Measurements from ENCODE around the gene GAPT.

GAPT gene

DNA sequence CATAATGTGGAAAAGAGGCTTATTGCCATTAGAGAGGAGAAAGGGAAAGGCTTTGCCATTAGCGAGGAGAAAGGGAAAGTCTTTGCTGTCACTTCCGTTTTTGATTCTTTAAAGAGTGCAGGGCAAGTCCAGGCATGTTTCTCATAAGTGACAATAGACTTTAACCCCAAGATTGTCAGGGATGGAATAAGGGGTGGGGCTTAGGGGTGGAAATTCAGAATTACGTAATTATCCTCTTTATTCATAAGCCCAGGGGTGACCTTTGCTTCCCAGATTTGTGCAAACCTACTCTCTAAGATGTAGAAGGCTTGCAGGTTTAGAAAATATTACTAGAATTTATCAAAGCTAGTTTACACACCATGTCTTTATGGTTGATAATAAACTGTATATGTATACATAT lies 29.1 kb upstream of the GAPT start:
- DNase-seq = no peak

DNA sequence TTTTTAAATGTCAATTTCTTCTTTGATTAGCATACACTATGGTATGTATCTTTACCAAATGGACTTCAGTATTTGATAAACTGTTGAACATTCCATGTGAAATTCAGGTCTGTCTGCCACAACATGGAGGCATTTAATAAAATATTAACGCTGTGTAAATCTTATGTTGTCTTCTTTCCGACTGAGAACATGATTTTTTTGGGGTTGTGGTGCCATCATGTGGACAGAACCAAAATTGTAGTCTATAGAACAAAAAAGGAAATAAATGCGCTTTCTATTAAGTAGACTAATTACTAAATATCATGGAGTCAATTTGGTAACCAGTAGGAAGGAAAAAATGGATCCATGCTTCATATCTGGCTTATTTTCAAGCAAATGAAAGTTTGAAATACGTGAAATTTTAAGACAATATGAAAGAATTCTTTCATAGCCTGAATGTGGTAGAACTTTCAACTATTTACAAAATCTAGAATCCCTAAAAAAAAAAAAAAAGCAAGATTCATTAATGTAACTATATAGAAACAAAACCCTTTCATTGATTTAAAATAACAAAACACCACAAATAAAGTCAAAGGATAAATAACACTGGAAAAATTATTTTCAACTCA lies 28.5 kb upstream of the GAPT start:
- DNase-seq = peak; percentile 16 to 27

DNA sequence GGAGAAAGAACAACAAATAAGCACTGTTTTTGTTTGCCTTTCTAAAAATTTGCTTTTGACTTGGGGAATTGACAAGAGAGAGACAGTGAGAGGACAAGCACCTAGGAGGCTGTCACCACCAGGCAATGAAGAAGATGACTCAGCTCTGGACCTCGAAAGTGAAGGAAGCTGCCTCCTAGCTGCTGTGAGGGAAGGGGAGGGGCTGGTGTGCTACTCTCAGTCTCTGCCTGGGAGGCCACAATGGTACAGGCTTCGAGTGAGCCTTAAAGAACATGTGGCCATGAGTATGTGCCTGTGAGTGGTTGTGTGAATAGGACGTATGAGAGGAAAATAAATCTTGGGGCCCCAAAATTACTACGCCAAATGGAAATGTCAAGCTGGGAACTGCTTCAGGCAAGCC lies 24.3 kb upstream of the GAPT start:
- no peak for DNase-seq

DNA sequence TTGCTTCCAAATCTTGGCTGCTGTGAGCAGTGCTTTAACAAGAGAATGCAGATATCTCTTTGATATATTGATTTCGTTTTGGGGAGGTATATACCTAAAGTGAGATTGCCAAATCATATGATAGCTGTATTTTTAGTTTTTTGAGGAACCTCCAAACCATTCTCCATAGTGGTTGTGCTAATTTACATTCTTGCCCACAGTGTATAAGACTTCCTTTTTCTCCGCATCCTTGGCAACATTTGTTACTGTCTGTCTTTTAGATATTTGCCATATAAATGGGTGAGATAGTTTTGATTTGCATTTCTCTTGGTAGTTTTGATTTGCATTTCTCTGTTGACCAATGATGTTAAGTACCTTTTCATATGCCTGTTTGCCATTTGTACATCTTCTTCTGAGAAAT lies 21.3 kb upstream of the GAPT start:
- no peak for DNase-seq

DNA sequence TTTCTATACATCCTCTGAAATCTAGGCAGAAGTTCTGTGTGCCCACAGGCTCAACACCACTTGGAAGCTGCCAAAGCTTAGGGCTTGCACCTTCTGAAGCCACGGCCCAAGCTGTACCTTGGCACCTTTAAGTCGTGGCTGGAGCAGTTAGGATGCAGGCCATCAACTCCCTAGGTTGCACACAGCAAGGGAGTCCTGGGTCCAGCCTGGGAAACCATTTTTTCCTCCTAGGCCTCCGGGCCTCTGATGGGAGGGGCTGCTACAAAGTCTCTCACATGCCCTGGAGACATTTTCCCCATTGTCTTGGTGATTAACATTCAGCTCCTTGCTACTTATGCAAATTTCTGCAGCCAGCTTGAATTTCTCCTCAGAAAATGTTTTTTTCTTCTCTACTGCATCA lies 15.8 kb upstream of the GAPT start:
- no peak for DNase-seq

DNA sequence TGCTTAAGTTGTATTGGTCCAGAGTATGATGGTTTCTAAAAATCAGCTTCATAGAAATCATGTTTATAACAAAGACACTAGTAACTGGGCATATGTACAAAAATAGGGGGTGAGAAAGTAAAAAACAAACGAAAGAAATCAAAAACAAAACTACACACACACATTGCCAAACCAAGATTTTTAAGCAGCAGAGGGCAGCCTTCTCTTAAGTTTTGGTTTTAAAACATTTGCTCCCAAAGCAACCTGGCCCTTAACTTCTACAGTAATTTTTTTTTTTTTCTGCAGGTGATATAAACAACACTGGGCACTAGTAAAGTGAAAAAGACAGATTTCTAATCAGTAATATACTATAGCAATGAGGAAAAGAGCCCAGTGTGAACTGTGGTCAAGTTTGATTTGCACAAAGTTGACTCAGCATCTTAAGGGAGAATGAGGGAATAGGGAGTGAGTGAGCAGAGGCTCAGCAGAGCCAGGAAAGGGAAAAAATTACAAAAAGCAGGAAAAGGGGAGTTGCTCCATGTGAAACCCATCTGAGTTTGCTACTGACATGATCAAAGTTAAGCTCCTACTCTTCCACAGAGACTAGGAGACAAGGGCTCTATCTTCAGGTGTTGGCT lies 13.4 kb upstream of the GAPT start:
- no peak for DNase-seq

DNA sequence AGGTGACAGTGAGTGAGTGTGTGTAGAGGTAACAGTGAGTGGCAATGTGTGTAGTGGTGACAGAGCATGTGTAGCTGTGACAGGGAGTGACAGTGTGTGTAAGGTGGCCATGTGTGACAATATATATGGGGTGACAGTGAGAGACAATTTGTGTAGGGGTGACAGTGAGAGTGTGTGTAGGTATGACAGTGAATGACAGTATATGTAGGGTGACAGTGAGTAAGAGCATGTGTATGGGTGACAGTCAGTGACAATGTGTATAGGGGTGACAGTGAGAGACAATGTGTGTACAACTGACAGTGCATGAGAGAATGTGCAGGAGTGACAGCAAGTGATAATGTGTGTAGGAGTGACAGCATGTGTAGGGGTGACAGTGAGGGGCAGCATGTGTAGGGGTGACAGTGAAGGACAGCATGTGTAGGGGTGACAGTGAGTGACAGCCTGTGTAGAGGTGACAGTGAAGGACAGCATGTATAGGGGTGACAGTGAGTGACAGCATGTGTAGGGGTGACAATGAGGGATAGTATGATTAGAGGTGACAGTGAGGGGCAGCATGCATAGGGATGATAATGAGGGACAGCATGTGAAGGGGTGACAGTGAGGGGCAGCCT lies 10.1 kb upstream of the GAPT start:
- DNase-seq = no peak

DNA sequence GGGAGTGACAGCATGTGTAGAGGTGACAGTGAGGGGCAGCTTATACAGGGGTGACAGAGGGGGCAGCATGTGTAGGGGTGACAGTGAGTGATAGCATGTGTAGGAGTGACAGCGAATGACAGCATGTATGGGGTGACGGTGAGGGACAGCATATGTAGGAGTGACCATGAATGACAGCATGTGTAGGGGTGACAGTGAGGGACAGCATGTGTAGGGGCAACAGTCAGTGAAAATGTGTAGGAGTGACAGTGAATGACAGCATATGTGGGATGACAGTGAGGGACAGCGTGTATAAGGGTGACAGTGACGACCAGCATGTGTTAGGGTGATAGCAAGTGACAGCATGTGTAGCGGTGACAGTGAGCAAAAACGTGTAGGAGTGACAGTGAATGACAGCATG lies 9.4 kb upstream of the GAPT start:
- no peak for DNase-seq

DNA sequence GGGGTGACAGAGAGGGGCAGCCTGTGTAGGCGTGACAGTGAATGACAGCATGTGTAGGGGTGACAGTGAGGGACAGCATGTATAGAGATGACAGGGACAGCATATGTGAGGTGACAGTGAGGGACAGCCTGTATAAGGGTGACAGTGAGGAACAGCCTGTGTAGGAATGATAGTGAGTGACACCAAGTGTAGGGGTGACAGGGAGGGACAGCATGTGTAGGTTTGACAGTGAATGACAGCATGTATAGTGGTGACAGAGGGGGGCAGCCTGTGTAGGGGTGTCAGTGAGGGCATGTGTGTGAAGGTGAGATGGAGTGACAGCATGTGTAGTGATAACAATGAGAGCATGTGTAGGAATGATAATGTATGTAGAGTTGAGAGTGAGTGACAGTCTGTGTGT lies 8.7 kb upstream of the GAPT start:
- DNase-seq = no peak

DNA sequence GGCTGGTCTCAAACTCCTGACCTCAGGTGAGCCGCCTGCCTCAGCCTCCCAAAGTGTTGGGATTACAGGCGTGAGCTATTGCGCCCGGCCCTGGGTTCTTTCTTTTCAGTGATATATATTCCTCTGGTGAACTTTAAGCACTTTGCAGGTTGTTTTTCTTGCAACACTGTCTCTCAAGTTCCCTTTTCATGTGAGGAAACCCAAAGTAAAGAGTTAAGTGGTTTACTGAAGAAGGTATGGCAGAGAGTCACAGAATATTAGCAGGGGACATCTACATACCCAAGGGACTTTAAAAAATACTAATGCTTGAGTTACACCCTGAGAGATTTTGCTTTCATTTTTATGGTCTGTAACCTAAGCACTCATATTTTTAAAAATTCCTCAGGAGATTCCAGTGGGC lies 6.7 kb upstream of the GAPT start:
- DNase-seq = no peak

DNA sequence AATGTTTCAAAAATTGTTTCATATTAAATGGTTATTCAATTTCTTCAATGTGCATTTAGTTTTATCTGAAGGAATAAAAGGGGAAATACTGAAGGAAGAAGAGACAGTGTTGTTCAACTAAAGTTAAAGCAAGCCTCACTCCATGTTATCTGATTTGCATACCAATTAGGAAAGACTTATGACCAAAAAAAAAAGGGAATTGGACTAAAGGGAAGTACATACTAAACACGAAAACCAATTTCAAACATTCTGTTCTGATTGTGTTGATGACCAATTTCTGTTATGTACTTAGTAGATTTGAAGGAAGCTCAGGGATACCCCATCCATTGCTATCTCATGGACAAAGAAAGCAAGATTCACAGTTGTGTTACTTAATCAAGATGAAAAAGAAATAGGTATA lies 4.9 kb upstream of the GAPT start:
- DNase-seq = no peak

DNA sequence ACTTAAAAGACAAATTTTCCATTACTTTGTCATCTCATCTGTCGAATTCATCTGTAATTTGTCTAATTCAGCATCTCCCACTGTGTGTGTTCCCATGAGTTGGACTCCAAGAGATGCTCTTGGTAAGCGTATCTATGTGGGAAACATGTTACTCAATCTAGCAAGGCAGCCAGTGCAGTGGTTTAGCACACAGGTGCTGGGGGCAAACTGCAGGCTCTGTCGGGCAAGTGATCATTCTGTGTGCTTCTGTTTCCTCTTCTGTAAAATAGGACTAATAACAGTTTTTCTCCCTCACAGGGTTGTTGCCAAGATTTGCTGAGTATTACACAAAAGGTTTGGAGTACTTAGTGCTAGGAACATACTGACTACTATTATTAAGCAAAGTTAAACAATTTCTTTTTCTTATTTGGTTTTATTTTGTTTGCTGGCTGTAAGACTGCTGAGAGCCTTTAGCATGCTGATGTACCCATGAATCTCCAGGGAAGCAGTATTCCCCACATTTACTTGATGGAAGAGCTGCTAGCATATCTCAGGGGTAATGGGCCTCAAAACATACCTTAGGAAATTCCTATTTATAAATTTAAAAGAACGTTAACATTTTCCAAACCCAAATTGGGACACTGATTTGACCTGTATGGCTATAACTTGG lies 709 bp upstream of the GAPT start:
- no peak for DNase-seq

DNA sequence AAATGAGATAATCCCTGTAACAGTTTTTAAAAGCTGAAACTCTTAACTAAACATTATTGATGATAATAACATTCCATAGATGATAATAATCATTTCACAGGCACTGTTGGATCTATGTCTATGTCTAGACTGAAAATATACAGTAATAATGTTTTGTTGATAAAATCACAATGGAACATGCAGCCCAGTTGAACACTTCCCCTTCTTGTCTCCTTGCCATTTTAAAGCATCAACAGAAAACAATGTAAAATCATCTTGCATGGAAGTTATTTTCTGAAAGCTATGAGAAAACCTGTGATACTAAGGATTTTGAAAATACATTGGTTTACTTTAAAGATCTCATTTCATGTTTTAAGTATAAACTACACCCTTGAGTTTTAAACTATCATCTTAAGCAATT lies 1.9 kb downstream of the GAPT start:
- DNase-seq = no peak

DNA sequence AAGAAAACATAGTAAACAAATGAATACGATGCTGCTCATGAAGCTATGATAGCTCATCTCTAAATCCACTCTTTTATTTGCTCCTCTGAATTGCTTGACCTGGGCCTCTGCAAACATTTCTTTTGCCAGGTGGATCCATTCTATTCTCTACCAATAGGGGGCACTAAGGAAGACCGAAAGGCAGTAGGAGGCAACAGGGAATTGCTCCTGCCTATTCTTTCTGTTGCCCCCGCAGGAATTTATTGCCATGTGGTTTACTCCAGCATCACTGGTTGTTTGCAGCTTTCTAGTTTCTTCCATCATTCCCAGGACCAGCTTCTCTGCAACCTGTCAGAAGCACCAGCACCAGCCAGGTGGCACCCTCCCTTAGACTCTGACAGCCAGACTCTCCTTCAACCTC lies 5.3 kb downstream of the GAPT start:
- DNase-seq = no peak

DNA sequence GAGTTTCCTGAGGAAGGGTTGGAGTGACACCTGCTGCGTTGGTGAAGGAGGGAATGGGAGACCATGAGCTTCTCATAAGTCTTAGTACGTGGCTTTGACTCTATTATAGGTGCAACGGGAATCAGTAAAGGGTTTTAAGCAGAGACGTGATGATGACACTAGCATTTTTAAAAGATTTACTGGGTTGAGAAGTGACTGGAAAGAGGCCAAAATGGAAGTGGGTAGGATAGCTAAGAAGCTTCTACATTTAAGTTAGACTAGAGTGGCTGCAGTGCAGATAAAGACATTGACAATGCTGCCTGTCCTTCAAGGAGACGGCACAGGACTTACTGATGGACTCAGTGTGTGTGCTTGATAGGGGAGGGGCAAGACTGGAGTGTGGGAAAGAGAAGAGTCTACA lies 6.2 kb downstream of the GAPT start:
- DNase-seq = no peak

DNA sequence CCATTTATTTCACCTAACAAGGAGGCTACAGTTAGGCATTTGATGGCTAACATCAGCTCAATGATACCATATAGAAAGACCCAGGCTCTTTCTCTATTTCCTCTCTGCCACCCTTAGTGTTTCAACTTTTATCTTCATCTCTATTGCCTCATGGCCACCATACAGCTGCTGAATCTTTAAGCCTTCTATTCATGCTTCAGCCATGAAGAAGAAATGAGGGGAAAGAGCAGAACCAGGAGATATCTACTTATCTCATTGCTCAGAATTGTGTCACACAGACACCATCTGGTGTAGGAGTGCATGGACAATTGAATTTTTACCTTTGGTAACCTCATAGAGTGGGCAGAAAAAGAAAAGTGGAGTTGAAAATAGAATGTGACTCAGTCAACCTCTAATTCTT lies 6.7 kb downstream of the GAPT start:
- DNase-seq = no peak

DNA sequence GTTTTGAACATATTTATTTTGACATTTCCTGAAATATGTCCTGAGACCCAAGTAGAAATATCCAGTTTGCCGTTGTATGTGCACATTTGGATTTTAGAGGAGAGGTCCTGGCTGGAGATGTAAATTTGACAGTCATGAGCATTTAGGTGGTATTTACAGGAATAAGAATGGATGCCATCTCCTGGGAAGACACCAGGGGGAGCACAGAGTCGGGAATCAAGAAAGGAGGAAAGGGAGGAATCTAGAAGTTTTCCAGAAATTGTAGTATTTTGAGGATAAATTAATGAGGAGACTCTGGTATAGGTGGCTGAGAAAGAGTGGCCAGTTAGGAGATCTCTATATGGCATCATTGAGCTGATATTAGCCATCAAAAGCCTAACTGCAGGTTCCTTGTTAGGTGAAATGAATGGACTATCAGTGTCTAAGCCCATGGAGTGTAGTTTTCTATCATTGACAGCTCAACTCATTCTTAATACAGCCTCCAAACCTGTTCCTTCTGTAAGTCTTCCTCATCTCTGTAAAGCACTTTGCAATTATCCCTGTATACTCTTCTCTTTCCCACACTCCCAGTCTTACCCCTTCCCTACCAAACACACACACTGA lies 7.2 kb downstream of the GAPT start:
- no peak for DNase-seq

DNA sequence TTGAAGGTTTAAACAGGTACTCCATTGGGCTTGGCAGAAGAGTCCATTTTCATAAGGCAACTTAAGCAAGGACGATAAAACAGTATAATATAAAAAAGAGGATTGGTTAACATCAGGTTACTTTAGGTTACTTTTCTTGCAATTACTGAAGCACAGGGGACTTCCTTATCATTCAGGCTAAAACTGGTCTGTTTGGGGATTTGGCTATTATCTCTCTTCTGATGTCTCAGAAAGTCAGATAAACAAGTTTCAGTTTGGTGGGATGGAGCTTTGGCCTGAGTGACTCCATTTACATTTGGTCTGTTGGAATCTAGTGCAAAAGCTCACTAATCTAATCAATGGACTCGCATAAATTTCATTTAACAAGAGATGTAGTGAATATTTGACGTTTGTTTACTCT lies 8.0 kb downstream of the GAPT start:
- no peak for DNase-seq

DNA sequence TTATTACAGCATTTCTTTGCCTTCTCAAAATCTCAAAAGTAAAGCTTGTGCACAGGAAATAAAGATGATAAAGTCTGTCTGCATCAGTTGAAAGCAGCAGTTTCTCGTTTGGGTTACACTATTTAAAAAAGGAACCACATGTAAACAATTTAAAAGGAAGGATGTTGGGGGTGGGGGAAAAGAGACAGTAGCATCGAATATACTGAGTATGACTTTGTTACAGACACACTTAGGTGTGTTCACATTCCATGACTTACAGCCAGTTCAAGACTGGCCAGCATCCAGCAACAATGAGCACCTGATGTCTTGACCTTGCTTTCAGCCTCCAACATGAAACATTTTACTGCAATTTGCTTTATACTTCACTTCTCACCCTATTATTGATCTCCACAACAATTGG lies 8.7 kb downstream of the GAPT start:
- DNase-seq = no peak

DNA sequence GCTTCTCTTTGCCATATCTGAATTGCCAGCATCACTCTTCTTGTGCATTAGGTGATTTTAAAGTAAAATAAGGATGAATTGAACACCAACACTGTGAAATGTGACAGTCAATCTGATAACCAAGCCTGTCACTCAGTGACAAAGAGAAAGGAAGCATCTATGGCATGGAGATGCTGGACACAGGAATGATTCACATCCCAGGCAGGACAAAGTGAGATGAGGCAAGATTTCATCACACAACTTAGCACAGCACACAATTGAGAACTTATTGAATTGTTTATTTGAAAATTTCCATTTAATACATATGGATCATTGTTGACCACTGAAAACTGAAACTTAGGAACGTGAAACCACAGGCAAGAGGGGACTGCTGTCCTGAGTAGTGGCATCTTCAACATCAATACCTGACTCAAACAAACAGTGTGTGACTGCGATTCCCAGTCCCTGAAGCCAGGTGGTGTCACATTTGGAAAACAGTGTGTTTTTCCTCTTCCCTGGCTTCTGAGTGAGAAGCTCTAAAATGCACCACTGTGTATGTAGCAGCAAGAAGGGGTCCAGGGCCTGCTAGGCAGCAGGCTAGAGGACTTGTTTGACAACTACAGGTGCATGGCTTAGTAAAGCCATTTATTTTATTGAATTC lies 10.7 kb downstream of the GAPT start:
- DNase-seq = no peak

DNA sequence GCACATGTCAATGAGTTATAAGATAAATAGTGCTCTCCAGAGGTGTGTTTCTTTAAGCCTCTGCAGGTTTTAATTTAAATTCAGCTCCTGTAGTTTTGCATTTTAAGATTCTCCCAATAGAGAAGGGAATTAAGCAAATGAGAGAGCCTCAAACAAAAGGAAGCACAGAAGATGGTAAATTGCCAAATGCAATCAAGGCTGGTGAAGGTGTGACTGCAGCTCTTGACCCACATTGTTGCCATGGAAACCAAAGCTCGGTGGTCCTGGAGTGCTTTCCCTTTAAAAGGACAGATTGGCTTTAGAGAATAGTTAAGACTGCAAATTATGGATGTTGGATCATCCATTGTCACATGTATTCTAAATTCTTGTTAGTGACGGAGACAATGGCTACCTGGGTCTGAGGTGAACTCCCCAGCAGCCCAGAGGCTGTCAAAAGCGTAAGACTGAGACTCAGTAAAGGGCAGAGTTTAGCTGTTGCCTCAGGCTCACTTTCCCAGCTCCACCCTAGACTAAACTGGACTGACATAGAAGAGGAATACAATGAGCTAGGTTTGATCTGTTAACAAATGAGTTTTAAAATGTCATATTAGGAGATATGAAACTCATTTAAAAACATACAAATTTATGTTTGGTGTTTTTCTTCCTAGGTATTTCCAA lies 12.3 kb downstream of the GAPT start:
- no peak for DNase-seq

DNA sequence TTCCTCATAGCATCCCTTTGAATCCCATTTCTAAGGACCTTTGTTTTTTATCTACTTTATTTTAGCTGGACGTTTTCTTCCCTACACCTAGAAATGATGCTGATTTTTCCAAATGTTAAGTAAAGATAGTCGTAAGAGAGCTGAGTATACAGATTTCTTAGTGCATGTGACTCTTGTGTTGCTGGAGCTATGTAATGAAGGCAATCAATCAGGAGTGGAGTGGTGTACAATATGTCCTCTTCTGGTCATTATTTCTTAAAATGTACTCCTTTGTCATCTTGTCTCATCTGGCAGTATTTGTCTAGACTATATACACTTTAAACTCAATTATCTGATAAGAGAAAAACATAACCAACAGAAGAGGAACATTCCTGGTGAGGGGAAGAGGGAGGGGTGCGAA lies 13.5 kb downstream of the GAPT start:
- no peak for DNase-seq

DNA sequence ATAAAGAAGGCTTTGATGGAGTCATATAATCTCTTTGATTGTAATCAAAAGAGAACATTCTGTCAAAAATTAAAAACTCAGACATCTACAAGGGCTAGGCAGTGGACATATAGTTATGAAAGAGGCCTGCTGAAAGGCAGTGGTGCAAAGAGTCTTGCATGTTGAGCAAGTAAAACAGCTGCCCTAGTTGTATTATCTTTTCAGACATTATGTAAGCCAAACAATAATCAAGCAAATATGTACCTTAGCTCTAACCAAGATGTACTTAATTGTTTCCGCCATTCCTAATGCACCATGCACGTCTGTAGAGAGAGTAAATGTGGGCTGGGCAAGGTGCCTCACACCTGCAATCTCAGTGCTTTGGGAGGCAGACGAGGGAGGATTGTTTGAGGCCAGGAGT lies 14.3 kb downstream of the GAPT start:
- DNase-seq = no peak

All from activated CD4-positive, alpha-beta T cell treated with anti-CD3 and anti-CD28 coated beads, Interleukin-2, amount 50 U/mL, for 4 hours (primary cell).